Mucosa of stomach (tissue), 1 donor: ENCODE data around the gene RBFOX2.

Experiments used
- H3K27me3 ChIP-seq: one replicate; pipeline ENCODE4 v1.7.0; 2013; ENCODE audit warnings: mild to moderate bottlenecking, low read length; ENCODE audit not compliant: control insufficient read depth, insufficient read depth
- H3K36me3 ChIP-seq: one replicate; pipeline ENCODE4 v1.7.0; 2013; ENCODE audit warnings: low read length; ENCODE audit not compliant: control insufficient read depth, insufficient read depth
- H3K4me1 ChIP-seq: one replicate; pipeline ENCODE4 v1.7.0; 2013; ENCODE audit warnings: mild to moderate bottlenecking, low read length; ENCODE audit not compliant: control insufficient read depth, insufficient read depth
- H3K4me3 ChIP-seq: one replicate; pipeline ENCODE4 v1.7.0; 2013; ENCODE audit warnings: low read length
- H3K9ac ChIP-seq: one replicate; pipeline ENCODE4 v1.7.0; 2013; ENCODE audit warnings: mild to moderate bottlenecking, low read length, moderate library complexity
- H3K9me3 ChIP-seq: one replicate; pipeline ENCODE4 v1.7.0; 2013; ENCODE audit warnings: mild to moderate bottlenecking, low read length, moderate library complexity; ENCODE audit not compliant: control insufficient read depth
- donor health status: Pancreatic carcinoma.

Gene RBFOX2

GRCh38 chr22:36015811-36016529, 12.7 kb downstream of the RBFOX2 start:
- Histone ChIP-seq H3K4me3 (no peak overlapping the region), H3K9me3 (no peaks in the 10 kb centered on the region), H3K27me3 (no peaks in the 10 kb centered on the region), H3K36me3 (no peaks in the 10 kb centered on the region), H3K9ac (no peak overlapping the region), H3K4me1 (peaks cover 41% of the 10 kb centered on the region)

GRCh38 chr22:36015155-36015810, 13.3 kb downstream of the RBFOX2 start:
- Histone ChIP-seq H3K4me1 (peaks cover 48% of the 10 kb centered on the region), H3K4me3 (no peak overlapping the region), H3K9ac (no peak overlapping the region), H3K27me3 (no peaks in the 10 kb centered on the region), H3K36me3 (no peaks in the 10 kb centered on the region), H3K9me3 (no peaks in the 10 kb centered on the region)

GRCh38 chr22:36014546-36015074, 14.0 kb downstream of the RBFOX2 start:
- Histone ChIP-seq H3K9ac (no peak overlapping the region), H3K4me1 (peaks cover 55% of the 10 kb centered on the region), H3K36me3 (no peaks in the 10 kb centered on the region), H3K27me3 (no peaks in the 10 kb centered on the region), H3K9me3 (no peaks in the 10 kb centered on the region), H3K4me3 (no peak overlapping the region)

- Histone ChIP-seq H3K27me3 (no peaks in the 10 kb centered on the region), H3K9ac (no peak overlapping the region), H3K36me3 (no peaks in the 10 kb centered on the region), H3K9me3 (no peaks in the 10 kb centered on the region), H3K4me3 (no peak overlapping the region), H3K4me1 (peaks cover 57% of the 10 kb centered on the region)
These were observed 16.3 kb downstream of the RBFOX2 start for GRCh38 chr22:36012332-36012731.

GRCh38 chr22:36010882-36011281, 17.7 kb downstream of the RBFOX2 start:
- Histone ChIP-seq H3K27me3 (no peaks in the 10 kb centered on the region), H3K9me3 (no peaks in the 10 kb centered on the region), H3K4me1 (peaks cover 58% of the 10 kb centered on the region), H3K4me3 (no peak overlapping the region), H3K9ac (no peak overlapping the region), H3K36me3 (no peaks in the 10 kb centered on the region)

GRCh38 chr22:36010090-36010489, 18.5 kb downstream of the RBFOX2 start:
- Histone ChIP-seq H3K9me3 (no peaks in the 10 kb centered on the region), H3K27me3 (no peaks in the 10 kb centered on the region), H3K36me3 (no peaks in the 10 kb centered on the region), H3K9ac (no peak overlapping the region), H3K4me1 (peaks cover 53% of the 10 kb centered on the region), H3K4me3 (no peak overlapping the region)

- Histone ChIP-seq H3K9ac (no peak overlapping the region), H3K4me3 (no peak overlapping the region), H3K9me3 (no peaks in the 10 kb centered on the region), H3K4me1 (peaks cover 46% of the 10 kb centered on the region), H3K36me3 (no peaks in the 10 kb centered on the region), H3K27me3 (no peaks in the 10 kb centered on the region)
These were observed 19.5 kb downstream of the RBFOX2 start for GRCh38 chr22:36009085-36009484.

GRCh38 chr22:36008565-36008964, 20.1 kb downstream of the RBFOX2 start:
- Histone ChIP-seq H3K9ac (no peak overlapping the region), H3K9me3 (no peaks in the 10 kb centered on the region), H3K36me3 (no peaks in the 10 kb centered on the region), H3K4me1 (peaks cover 46% of the 10 kb centered on the region), H3K27me3 (no peaks in the 10 kb centered on the region), H3K4me3 (no peak overlapping the region)

GRCh38 chr22:36008131-36008530, 20.5 kb downstream of the RBFOX2 start:
- H3K4me1 ChIP-seq, result peaks cover 46% of the 10 kb centered on the region
- H3K4me3 ChIP-seq, result no peak overlapping the region
- H3K36me3 ChIP-seq, result no peaks in the 10 kb centered on the region
- H3K9ac ChIP-seq, result no peak overlapping the region
- no peaks in the 10 kb centered on the region for H3K27me3 ChIP-seq
- H3K9me3 ChIP-seq, result no peaks in the 10 kb centered on the region

GRCh38 chr22:36003972-36004674, 24.5 kb downstream of the RBFOX2 start:
- Histone ChIP-seq H3K36me3 (no peaks in the 10 kb centered on the region), H3K4me1 (peaks cover 26% of the 10 kb centered on the region), H3K9me3 (no peaks in the 10 kb centered on the region), H3K27me3 (no peaks in the 10 kb centered on the region), H3K4me3 (no peak overlapping the region), H3K9ac (no peak overlapping the region)

GRCh38 chr22:36002718-36003260, 25.8 kb downstream of the RBFOX2 start:
- H3K4me1 ChIP-seq, result peaks cover 13% of the 10 kb centered on the region
- H3K27me3 ChIP-seq, result no peaks in the 10 kb centered on the region
- H3K9ac ChIP-seq, result no peak overlapping the region
- no peaks in the 10 kb centered on the region for H3K9me3 ChIP-seq
- no peaks in the 10 kb centered on the region for H3K36me3 ChIP-seq
- H3K4me3 ChIP-seq, result no peak overlapping the region

- H3K9me3 ChIP-seq, result no peaks in the 10 kb centered on the region
- peaks cover 15% of the 10 kb centered on the region for H3K4me1 ChIP-seq
- H3K27me3 ChIP-seq, result no peaks in the 10 kb centered on the region
- H3K36me3 ChIP-seq, result no peaks in the 10 kb centered on the region
- H3K4me3 ChIP-seq, result no peak overlapping the region
- H3K9ac ChIP-seq, result no peak overlapping the region
These were observed 26.5 kb downstream of the RBFOX2 start for GRCh38 chr22:36002084-36002483.
